MM.1S (cell line): ENCODE results near the gene ANAPC4.

Experiments used
- EZH2 ChIP-seq: fragments of 300-600 bp; sonication (generic); optimal IDR thresholded peaks from 2 replicates; pipeline ENCODE3; 2017; ENCODE audit warnings: low read depth, mild to moderate bottlenecking, antibody characterized with exemption, low read length, mixed read lengths
- EZH2phosphoT487 ChIP-seq: fragments of 300-600 bp; sonication (generic); IDR thresholded peaks from 2 replicates; pipeline ENCODE4 v1.6.1; 2018; ENCODE audit warnings: antibody characterized with exemption, low read length
- TF ChIP-seq, protein P1 (sequence below): fragments of 300-600 bp; sonication (generic); IDR thresholded peaks from 2 replicates; pipeline ENCODE4 v1.5.1; 2016; ENCODE audit warnings: antibody characterized with exemption, low read length, mixed read lengths

DNA sequence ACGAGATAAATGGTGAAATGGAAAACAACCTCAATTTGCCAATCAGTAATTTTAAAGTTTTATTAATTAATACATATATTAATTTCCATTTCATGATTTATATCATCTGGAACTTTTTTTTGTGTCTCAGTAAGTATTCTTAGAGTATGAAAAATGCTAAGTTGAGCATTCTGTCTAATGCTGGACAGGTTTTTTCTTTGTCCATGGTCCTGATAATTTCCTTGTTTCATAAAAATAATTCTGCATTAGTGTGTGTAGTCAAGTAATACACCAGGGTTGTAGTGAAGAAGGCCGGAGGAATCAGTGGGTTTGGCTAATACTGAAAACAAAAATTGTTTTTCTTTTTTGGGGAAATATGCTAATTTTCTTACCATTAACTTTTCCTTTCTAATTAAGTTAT, 9.9 kb downstream of the ANAPC4 start:
- TF ChIP-seq, protein P1, sequence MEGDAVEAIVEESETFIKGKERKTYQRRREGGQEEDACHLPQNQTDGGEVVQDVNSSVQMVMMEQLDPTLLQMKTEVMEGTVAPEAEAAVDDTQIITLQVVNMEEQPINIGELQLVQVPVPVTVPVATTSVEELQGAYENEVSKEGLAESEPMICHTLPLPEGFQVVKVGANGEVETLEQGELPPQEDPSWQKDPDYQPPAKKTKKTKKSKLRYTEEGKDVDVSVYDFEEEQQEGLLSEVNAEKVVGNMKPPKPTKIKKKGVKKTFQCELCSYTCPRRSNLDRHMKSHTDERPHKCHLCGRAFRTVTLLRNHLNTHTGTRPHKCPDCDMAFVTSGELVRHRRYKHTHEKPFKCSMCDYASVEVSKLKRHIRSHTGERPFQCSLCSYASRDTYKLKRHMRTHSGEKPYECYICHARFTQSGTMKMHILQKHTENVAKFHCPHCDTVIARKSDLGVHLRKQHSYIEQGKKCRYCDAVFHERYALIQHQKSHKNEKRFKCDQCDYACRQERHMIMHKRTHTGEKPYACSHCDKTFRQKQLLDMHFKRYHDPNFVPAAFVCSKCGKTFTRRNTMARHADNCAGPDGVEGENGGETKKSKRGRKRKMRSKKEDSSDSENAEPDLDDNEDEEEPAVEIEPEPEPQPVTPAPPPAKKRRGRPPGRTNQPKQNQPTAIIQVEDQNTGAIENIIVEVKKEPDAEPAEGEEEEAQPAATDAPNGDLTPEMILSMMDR: no peak
- TF ChIP-seq EZH2phosphoT487 (no peak), EZH2 (no peak)
